Keratinocyte (primary cell): ENCODE data around the gene DOCK11. TPM values are rescaled to one million over a fixed set of nuclear protein-coding genes. Genes with fewer than 3 reads are reported as not detected.

ENCODE experiments used
- DNase-seq: peaks from one replicate; pipeline ENCODE4 v3.0.0-alpha.2; 2011; ENCODE audit warnings: low read depth, missing footprints, low spot score
- FAIRE-seq: peaks from 2 replicates; lab custom pipeline; 2011; peaks lifted over from hg19 to GRCh38; lab: Jason Lieb, UNC
- H2AFZ ChIP-seq: 2 replicates; pipeline ENCODE4 v1.6.0; 2012; ENCODE audit warnings: low read length, control low read depth, inconsistent platforms; ENCODE audit not compliant: control insufficient read depth
- H3K27ac ChIP-seq: 2 replicates; pipeline ENCODE4 v1.5.1; 2011; ENCODE audit warnings: low read length; ENCODE audit not compliant: control insufficient read depth, insufficient read depth
- H3K27me3 ChIP-seq: 3 replicates; pipeline ENCODE4 v1.6.0; 2011; ENCODE audit warnings: low read length; ENCODE audit not compliant: control insufficient read depth, insufficient read depth; ENCODE audit errors: extremely low read depth
- H3K36me3 ChIP-seq, 2 experiments: 2 replicates in 1 of 2; 3 replicates in 1 of 2; pipeline ENCODE4 v1.5.1; 2011; ENCODE audit warnings: low read length in 2 of 2, mild to moderate bottlenecking in 1 of 2; ENCODE audit not compliant: control insufficient read depth in 2 of 2, insufficient read depth in 2 of 2; ENCODE audit errors: extremely low read depth in 1 of 2
- H3K4me1 ChIP-seq: 3 replicates; pipeline ENCODE4 v1.5.1; 2011; ENCODE audit warnings: low read length; ENCODE audit not compliant: control insufficient read depth, insufficient read depth; ENCODE audit errors: extremely low read depth
- H3K4me2 ChIP-seq: 3 replicates; pipeline ENCODE4 v1.6.0; 2011; ENCODE audit warnings: low read depth, low read length; ENCODE audit not compliant: control insufficient read depth, insufficient read depth; ENCODE audit errors: extremely low read depth
- H3K4me3 ChIP-seq, 3 experiments: fragments of 200-600 bp in 1 of 3; sonication (generic) in 1 of 3; 2 replicates in 2 of 3; 3 replicates in 1 of 3; pipeline ENCODE4 v1.5.1; 2011 to 2016; ENCODE audit warnings: low read length in 3 of 3, mild to moderate bottlenecking in 3 of 3, control low read depth in 2 of 3, inconsistent platforms in 1 of 3, low read depth in 1 of 3, mixed read lengths in 1 of 3, mixed run types in 1 of 3, moderate library complexity in 1 of 3; ENCODE audit not compliant: control insufficient read depth in 2 of 3, insufficient read depth in 2 of 3; ENCODE audit errors: extremely low read depth in 1 of 3
- H3K79me2 ChIP-seq: 2 replicates; pipeline ENCODE4 v1.6.0; 2012; ENCODE audit warnings: low read length; ENCODE audit not compliant: control insufficient read depth, insufficient read depth
- H3K9ac ChIP-seq: 3 replicates; pipeline ENCODE4 v1.6.0; 2011; ENCODE audit warnings: low read length; ENCODE audit not compliant: control insufficient read depth, insufficient read depth; ENCODE audit errors: extremely low read depth
- H3K9me1 ChIP-seq: 3 replicates; pipeline ENCODE4 v1.6.0; 2011; ENCODE audit warnings: low read length; ENCODE audit not compliant: control insufficient read depth, insufficient read depth; ENCODE audit errors: extremely low read depth
- H3K9me3 ChIP-seq: 2 replicates; pipeline ENCODE4 v1.5.1; 2012; ENCODE audit warnings: low read depth, low read length; ENCODE audit not compliant: control insufficient read depth
- H4K20me1 ChIP-seq: 3 replicates; pipeline ENCODE4 v1.6.0; 2011; ENCODE audit warnings: low read length; ENCODE audit not compliant: control insufficient read depth, insufficient read depth; ENCODE audit errors: extremely low read depth
- CTCF ChIP-seq, 3 experiments: IDR thresholded peaks in 1 of 3; conservative IDR thresholded peaks in 1 of 3; optimal IDR thresholded peaks in 1 of 3; 2 replicates in 2 of 3; 3 replicates in 1 of 3; pipeline versions ENCODE3 to v1.5.1; 2011; ENCODE audit warnings: low read length in 3 of 3, mild to moderate bottlenecking in 3 of 3, moderate library complexity in 2 of 3, control low read depth in 1 of 3, inconsistent platforms in 1 of 3; ENCODE audit not compliant: insufficient read depth in 2 of 3; ENCODE audit errors: extremely low read depth in 1 of 3
- EZH2 ChIP-seq: IDR thresholded peaks from one replicate; pipeline ENCODE4 v1.6.1; 2012; ENCODE audit warnings: inconsistent platforms, mild to moderate bottlenecking, low read length, moderate library complexity
- dilution Hi-C: fragments of 300-500 bp; cut with MboI; formaldehyde crosslinking; loops from one replicate; pipeline ENCODE4 v1.7.0; 2020; ENCODE audit warnings: low sequenced_read_pairs; ENCODE audit not compliant: extremely low pct_ligation_motif_present
- polyA plus RNA-seq, 5 experiments: library from polyadenylated mRNA; depleted of rRNA in 3 of 5; stranded (reverse) in 3 of 5; stranded (forward) in 1 of 5; unstranded in 1 of 5; fragments of >200 nt; gene quantifications; 1 replicate in 1 of 5; 2 replicates in 3 of 5; 3 replicates in 1 of 5; pipeline versions ENCODE4 v1.2.1 to v1.2.3, GENCODE V29; 2011 to 2012; ENCODE audit warnings: missing spikeins in 2 of 5, low read depth in 1 of 5, low replicate concordance in 1 of 5

The DOCK11 gene
- polyA plus RNA-seq, 1 donor (not counting 4 experiments of a cell fraction or from before 2014, with no cell fraction given) = 4.6 TPM

DNA sequence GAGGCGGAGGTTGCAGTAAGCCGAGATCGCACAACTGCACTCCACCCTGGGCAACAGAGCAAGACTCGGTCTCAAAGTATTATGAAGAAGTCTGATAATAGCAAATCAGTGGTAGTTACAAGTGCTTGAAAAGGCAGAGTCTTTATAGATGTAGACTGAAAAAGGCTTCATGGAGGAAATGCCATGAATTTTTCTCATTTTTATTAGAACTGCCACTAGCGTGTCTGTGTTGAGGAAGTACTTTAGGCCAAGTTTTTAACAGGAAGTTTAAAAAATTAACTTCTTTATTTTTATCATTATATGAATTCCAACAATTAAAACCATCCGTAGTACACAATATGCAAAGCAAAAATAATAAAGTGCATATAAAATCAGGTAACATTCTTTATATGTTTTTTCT lies 199.0 kb downstream of the DOCK11 start:
- dilution Hi-C loops = no loop called here
- no peaks in the 10 kb centered on the region for H3K36me3 ChIP-seq
- H3K9me1 ChIP-seq = no peaks in the 10 kb centered on the region
- no peak for DNase-seq
- no peaks in the 10 kb centered on the region for H3K27me3 ChIP-seq
- H3K79me2 ChIP-seq = no peaks in the 10 kb centered on the region
- no peak overlapping the region for H3K9ac ChIP-seq
- peaks cover 15% of the 10 kb centered on the region for H3K4me1 ChIP-seq
- no peak overlapping the region for H2AFZ ChIP-seq
- TF ChIP-seq EZH2 (no peak), CTCF (optimal IDR thresholded peaks at IDR 0.05 in 1 of 3, IDR thresholded peaks at IDR 0.05 in 1 of 3, conservative IDR thresholded peaks at IDR 0.05 in 1 of 3; ENCODE audit: extremely low read depth in 1 of 3, insufficient read depth in 2 of 3, low read length in 3 of 3) (no peak)
- no peaks in the 10 kb centered on the region for H4K20me1 ChIP-seq
- H3K27ac ChIP-seq = no peak overlapping the region
- no peaks in the 10 kb centered on the region for H3K9me3 ChIP-seq
- no peak overlapping the region for H3K4me3 ChIP-seq
- H3K4me2 ChIP-seq = no peak overlapping the region
- FAIRE-seq = no peak

GRCh38 chrX:118698516-118699170 lies 203.0 kb downstream of the DOCK11 start:
- Histone ChIP-seq H3K9me3 (no peaks in the 10 kb centered on the region), H3K36me3 (no peaks in the 10 kb centered on the region), H3K4me3 (peak overlapping the region in 1 of 3 experiments; percentile 21), H4K20me1 (no peaks in the 10 kb centered on the region), H3K9ac (no peak overlapping the region), H3K79me2 (no peaks in the 10 kb centered on the region), H3K27ac (peak overlapping the region; percentile 68), H3K4me2 (peak overlapping the region; percentile 64), H3K9me1 (no peaks in the 10 kb centered on the region), H3K4me1 (peaks cover 15% of the 10 kb centered on the region), H2AFZ (peak overlapping the region; percentile 76), H3K27me3 (no peaks in the 10 kb centered on the region)
- dilution Hi-C loops = no loop called here
- FAIRE-seq = peak; percentile 85
- no peak for TF ChIP-seq CTCF (optimal IDR thresholded peaks at IDR 0.05 in 1 of 3, IDR thresholded peaks at IDR 0.05 in 1 of 3, conservative IDR thresholded peaks at IDR 0.05 in 1 of 3; ENCODE audit: extremely low read depth in 1 of 3, insufficient read depth in 2 of 3, low read length in 3 of 3)
- no peak for TF ChIP-seq EZH2
- peak; percentile 5 for DNase-seq
